Activated naive CD4-positive, alpha-beta T cell treated with anti-CD3 and anti-CD28 coated beads, Interleukin-2, amount 10 ng/mL, durations not matched to agents 7 days and 5 days (primary cell): ENCODE results near the gene ACKR2.
A peak's percentile ranks its signal among the peaks of the same experiment; 100 is the strongest.

Experiments
- CTCF ChIA-PET: fragments of 350-600 bp; sonication (Branson Sonifier 250); formaldehyde crosslinking; loops from one replicate; lab custom pipeline; 2021; ENCODE audit warnings: antibody characterized with exemption; lab: Charles Lee
- DNase-seq: peaks from one replicate; pipeline ENCODE4 v3.0.0-alpha.2; 2020
- H3K27ac Mint-ChIP-seq: one replicate; pipeline ENCODE4 v1.8.0; 2021; ENCODE audit warnings: mild to moderate bottlenecking, moderate library complexity, mixed read lengths
- H3K27me3 Mint-ChIP-seq: one replicate; pipeline ENCODE4 v1.8.0; 2021; ENCODE audit warnings: mild to moderate bottlenecking, mixed read lengths
- H3K36me3 Mint-ChIP-seq: one replicate; pipeline ENCODE4 v1.8.0; 2021; ENCODE audit warnings: mixed read lengths
- H3K4me1 Mint-ChIP-seq: one replicate; pipeline ENCODE4 v1.8.0; 2021; ENCODE audit warnings: mixed read lengths
- H3K4me3 Mint-ChIP-seq: one replicate; pipeline ENCODE4 v1.8.0; 2021; ENCODE audit warnings: mild to moderate bottlenecking, moderate library complexity, mixed read lengths
- H3K9me3 Mint-ChIP-seq: one replicate; pipeline ENCODE4 v1.8.0; 2021; ENCODE audit warnings: mixed read lengths

ACKR2 gene

DNA sequence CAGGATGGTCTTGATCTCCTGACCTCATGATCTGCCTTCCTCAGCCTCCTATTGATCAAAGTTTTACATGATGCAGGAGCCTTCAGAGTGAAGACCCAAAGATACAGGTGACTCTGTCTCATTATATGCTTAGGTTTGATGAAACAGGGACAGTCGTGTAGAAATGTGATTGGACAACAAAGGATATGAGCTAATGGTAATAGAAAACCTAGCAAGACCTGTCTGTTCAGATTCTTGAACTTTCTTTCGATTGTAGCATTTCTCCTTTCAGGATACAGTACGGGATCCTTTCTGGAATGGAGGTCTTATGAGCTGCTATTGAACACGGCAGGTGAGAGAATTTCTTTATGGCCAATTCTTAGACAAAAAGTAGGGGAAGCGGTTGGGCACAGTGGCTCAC, at the start of gene ACKR2:
ACKR2 (plus strand) TSS at position 244 of the 400 bp plus-strand sequence. CDS start 55,058 bp downstream, outside the sequence.
- DNase-seq = no peak
- Mint-ChIP-seq H3K36me3 (no peaks in the 10 kb centered on the region), H3K27ac (no peak within 1 kb of the TSS), H3K9me3 (no peaks in the 10 kb centered on the region), H3K4me3 (no peak within 1 kb of the TSS), H3K4me1 (peaks cover 9% of the 10 kb centered on the region), H3K27me3 (peaks cover 50% of the 10 kb centered on the region)
- CTCF ChIA-PET = interaction anchor here (1.0 to 1.1 kb wide), 2 partner anchors 30 to 52 kb away, joined by 3 to 4 read pairs; no protein-coding TSS in a partner anchor

DNA sequence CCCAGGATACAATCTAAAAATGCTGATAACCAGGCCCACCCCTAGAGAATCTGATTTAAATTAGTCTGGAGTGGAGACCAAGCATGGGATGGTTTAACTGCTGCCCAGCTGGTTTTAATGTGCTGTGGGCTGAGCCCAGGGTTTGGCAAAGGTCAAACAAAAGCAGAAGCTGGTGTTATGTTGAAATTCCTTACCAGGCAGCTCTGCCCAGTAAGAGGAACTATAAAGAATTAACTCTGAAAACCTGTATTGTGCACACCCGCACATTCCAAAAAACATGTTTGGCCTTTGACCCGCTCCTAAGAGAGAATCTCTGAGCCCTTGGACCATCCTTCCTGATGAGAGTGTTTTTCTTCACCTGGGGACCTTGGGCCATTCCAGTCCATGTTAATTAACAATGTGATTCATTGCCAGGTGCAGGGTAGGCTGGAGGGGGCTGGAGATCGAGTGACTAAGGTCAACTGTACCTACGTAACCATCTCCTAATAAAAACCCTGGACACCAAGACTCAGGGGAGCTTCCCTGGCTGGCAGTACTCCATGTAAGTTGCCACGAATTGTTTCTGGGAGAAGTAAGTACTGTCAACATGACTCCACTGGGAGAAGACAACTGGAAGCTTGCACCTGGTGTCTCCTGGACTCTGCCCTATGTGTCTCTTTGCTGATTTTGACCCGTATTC, 47.1 kb upstream of the ACKR2 start:
- Mint-ChIP-seq H3K4me1 (no peaks in the 10 kb centered on the region), H3K36me3 (no peaks in the 10 kb centered on the region), H3K27ac (no peak overlapping the region), H3K4me3 (no peak overlapping the region), H3K27me3 (peaks cover 24% of the 10 kb centered on the region), H3K9me3 (no peaks in the 10 kb centered on the region)
- no peak for DNase-seq
- CTCF ChIA-PET = no interaction called here

DNA sequence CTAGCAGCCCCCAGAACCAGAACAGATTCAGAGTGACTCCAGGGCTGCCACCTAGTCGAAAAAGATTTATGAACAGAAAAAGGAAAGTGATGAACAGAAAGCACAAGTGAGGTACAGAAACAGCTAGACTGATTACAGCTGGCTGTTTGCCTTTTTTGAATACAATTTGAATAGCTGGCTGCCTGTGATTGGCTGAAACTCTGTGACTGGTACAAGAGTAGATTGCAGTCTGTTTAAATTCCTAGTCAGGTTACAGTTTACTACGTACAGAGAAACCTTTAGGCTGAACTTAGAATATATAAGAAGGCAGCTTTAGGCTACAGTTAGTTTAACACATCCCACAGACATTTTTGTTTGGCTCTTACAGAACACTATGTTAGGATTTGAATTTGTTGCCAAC, 46.2 kb upstream of the ACKR2 start:
- no peak overlapping the region for H3K27ac Mint-ChIP-seq
- no peak for DNase-seq
- peaks cover 24% of the 10 kb centered on the region for H3K27me3 Mint-ChIP-seq
- no peaks in the 10 kb centered on the region for H3K9me3 Mint-ChIP-seq
- H3K4me1 Mint-ChIP-seq = no peaks in the 10 kb centered on the region
- H3K36me3 Mint-ChIP-seq = no peaks in the 10 kb centered on the region
- CTCF ChIA-PET = no interaction called here
- no peak overlapping the region for H3K4me3 Mint-ChIP-seq

DNA sequence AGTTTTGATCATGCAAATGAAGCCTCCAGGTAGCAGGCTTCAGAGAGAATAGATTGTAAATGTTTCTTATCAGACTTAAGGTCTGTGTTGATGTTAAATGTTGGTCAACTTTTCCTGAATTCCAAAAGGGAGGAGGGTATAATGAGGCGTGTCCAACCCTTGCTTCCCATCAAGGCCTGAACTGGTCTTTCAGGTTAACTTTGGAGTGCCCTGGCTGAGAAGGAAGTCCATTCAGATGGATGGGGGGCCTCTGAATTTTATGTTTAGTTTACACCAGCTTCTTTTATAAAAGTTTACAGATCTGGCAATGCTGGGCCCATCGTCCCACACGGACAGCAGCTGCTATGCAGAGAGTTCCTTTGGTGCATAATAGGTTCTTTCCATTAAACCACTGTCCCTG, 45.1 kb upstream of the ACKR2 start:
- Mint-ChIP-seq H3K36me3 (no peaks in the 10 kb centered on the region), H3K27ac (no peak overlapping the region), H3K9me3 (no peaks in the 10 kb centered on the region), H3K4me3 (no peak overlapping the region), H3K4me1 (no peaks in the 10 kb centered on the region), H3K27me3 (peaks cover 16% of the 10 kb centered on the region)
- CTCF ChIA-PET = no interaction called here
- DNase-seq = no peak

GRCh38 chr3:42764561-42765295, 44.5 kb upstream of the ACKR2 start:
- Mint-ChIP-seq H3K4me1 (no peaks in the 10 kb centered on the region), H3K27me3 (peaks cover 13% of the 10 kb centered on the region), H3K4me3 (no peak overlapping the region), H3K27ac (no peak overlapping the region), H3K9me3 (no peaks in the 10 kb centered on the region), H3K36me3 (no peaks in the 10 kb centered on the region)
- CTCF ChIA-PET = interaction anchor here (1.5 kb wide), 1 partner anchor 17 kb away, joined by 5 read pairs; no protein-coding TSS in a partner anchor
- no peak for DNase-seq

DNA sequence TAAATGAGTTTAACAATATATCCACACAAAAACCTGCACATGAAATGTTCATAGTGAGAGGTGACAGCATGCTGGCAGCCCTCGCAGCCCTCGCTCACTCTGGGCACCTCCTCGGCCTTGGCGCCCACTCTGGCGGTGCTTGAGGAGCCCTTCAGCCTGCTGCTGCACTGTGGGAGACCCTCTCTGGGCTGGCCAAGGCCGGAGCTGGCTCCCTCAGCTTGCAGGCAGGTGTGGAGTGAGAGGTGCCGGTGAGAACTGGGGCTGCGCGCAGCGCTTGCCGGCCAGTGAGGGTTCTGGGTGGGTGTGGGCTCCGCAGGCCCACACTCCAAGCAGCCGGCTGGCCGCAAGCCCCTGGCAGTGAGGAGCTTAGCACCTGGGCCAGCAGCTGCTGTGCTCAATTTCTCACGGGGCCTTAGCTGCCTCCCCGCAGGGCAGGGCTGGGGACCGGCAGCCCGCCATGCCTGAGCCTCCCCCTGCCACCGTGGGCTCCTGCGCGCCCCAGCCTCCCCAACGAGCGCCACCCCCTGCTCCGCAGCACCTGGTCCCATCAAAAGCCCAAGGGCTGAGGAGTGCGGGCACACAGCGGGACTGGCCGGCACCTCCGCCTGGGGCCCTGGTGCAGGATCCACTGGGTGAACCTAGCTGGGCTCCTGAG, 39.6 kb upstream of the ACKR2 start:
- no peak for DNase-seq
- H3K4me3 Mint-ChIP-seq = no peak overlapping the region
- CTCF ChIA-PET = interaction anchor here (1.3 kb wide), 1 partner anchor 11 kb away, joined by 6 read pairs; no protein-coding TSS in a partner anchor
- peaks cover 24% of the 10 kb centered on the region for H3K27me3 Mint-ChIP-seq
- no peaks in the 10 kb centered on the region for H3K36me3 Mint-ChIP-seq
- H3K9me3 Mint-ChIP-seq = peaks cover 2% of the 10 kb centered on the region
- H3K4me1 Mint-ChIP-seq = peaks cover 19% of the 10 kb centered on the region
- no peak overlapping the region for H3K27ac Mint-ChIP-seq

DNA sequence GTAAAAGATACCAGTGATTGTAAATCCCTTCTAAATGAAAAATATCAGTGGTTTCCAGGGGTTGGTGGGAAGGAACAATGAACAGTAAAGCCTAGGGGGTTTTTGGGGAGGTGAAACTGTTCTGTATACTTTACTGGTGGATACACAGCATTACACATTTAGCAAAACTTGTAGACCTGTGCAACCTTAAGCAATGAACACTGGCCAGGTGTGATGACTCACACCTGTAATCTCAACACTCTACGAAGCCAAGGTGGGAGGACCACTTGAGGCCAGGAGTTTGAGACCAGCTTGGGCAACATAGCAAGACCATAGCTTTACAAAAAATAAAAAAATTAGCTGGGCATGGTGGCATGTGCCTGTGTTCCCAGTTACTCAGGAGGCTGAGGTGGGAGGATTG, 38.0 kb upstream of the ACKR2 start:
- CTCF ChIA-PET = interaction anchor here (1.0 to 1.7 kb wide), 2 partner anchors 16 to 21 kb away, joined by 3 to 4 read pairs; no protein-coding TSS in a partner anchor
- H3K4me3 Mint-ChIP-seq = no peak overlapping the region
- no peaks in the 10 kb centered on the region for H3K36me3 Mint-ChIP-seq
- peaks cover 19% of the 10 kb centered on the region for H3K4me1 Mint-ChIP-seq
- H3K27me3 Mint-ChIP-seq = peaks cover 15% of the 10 kb centered on the region
- peaks cover 2% of the 10 kb centered on the region for H3K9me3 Mint-ChIP-seq
- no peak overlapping the region for H3K27ac Mint-ChIP-seq
- DNase-seq = no peak

DNA sequence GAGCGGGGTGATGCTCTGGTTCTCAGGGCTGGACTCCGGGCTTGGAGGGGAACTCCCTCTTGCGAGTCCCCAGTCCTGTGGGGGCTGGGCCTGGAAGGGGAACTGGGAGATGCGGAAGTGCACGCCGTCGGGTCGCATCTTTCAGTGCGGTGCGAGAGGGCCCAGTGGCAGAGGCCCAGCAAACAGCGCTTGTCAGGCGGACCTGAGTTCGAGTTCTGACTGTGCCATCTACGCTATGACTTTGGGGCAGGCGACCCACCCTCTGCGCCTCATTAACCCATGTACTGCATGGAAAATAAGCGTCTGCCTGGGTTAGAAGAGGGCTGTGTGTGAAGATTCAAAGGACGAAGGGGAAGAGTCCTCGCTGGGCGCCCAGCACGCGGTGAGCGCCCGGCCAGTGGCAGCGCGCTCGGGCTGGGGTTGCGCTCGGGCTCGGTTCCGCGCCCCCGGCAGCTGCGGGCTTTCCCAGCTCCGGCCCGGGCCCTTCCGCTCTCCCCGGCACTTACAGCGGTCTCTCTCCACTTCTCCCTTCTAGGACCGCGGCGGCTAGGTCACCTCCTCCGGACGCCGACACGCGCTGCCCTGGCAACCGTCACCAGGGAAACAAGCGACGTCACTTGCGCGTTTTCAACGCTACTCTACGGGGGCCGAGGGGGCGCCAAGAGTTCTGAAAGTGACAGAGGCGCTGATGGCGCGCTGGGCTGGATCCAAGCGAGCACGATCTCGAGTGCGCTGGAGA, 36.4 kb upstream of the ACKR2 start, which contains the start of gene CCDC13:
CCDC13 (minus strand) TSS at position 584 of the 739 bp plus-strand sequence. CDS start 14,908 bp downstream, outside the sequence.
- Mint-ChIP-seq H3K4me1 (peaks cover 19% of the 10 kb centered on the region), H3K4me3 (peak within 1 kb of the TSS; percentile 83), H3K9me3 (peaks cover 2% of the 10 kb centered on the region), H3K27ac (peak within 1 kb of the TSS; percentile 83), H3K36me3 (no peaks in the 10 kb centered on the region), H3K27me3 (peaks cover 13% of the 10 kb centered on the region)
- DNase-seq = peak; percentile 95
- CTCF ChIA-PET = no interaction called here

DNA sequence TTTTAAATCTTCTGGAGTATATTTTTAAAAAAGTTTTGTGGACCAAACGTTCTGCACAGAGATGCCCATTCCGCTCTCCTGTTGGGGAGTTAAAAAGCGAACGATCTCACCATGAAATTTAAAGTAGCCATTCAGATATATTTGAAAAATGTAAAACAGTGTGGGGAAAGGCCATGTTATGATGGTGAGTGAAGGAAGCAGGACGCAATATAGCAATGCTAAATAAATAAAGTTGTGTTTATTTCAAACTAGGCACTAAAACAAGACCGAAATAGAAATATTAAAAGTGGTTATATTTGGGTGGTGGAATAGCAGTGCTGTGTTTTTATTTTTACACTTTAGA, 35.9 kb upstream of the ACKR2 start:
- Mint-ChIP-seq H3K27me3 (peaks cover 13% of the 10 kb centered on the region), H3K36me3 (no peaks in the 10 kb centered on the region), H3K27ac (peak overlapping the region; percentile 83), H3K9me3 (peaks cover 2% of the 10 kb centered on the region), H3K4me3 (peak overlapping the region; percentile 83), H3K4me1 (peaks cover 19% of the 10 kb centered on the region)
- CTCF ChIA-PET = no interaction called here
- DNase-seq = no peak

GRCh38 chr3:42778644-42779043, 30.6 kb upstream of the ACKR2 start:
- no peaks in the 10 kb centered on the region for H3K9me3 Mint-ChIP-seq
- H3K4me1 Mint-ChIP-seq = peaks cover 7% of the 10 kb centered on the region
- no peak overlapping the region for H3K27ac Mint-ChIP-seq
- no peak for DNase-seq
- no peaks in the 10 kb centered on the region for H3K27me3 Mint-ChIP-seq
- CTCF ChIA-PET = interaction anchor here (1.2 to 3.0 kb wide), 5 partner anchors 9 to 103 kb away, joined by 3 to 18 read pairs (median 6); no protein-coding TSS in a partner anchor
- no peak overlapping the region for H3K4me3 Mint-ChIP-seq
- H3K36me3 Mint-ChIP-seq = peaks cover 5% of the 10 kb centered on the region

GRCh38 chr3:42780398-42780797, 28.8 kb upstream of the ACKR2 start:
- Mint-ChIP-seq H3K36me3 (peaks cover 5% of the 10 kb centered on the region), H3K27me3 (no peaks in the 10 kb centered on the region), H3K27ac (no peak overlapping the region), H3K4me3 (no peak overlapping the region), H3K4me1 (peaks cover 2% of the 10 kb centered on the region), H3K9me3 (no peaks in the 10 kb centered on the region)
- CTCF ChIA-PET = interaction anchor here (0.8 to 3.0 kb wide), 11 partner anchors 10 to 102 kb away, joined by 3 to 18 read pairs (median 3); no protein-coding TSS in a partner anchor
- no peak for DNase-seq

DNA sequence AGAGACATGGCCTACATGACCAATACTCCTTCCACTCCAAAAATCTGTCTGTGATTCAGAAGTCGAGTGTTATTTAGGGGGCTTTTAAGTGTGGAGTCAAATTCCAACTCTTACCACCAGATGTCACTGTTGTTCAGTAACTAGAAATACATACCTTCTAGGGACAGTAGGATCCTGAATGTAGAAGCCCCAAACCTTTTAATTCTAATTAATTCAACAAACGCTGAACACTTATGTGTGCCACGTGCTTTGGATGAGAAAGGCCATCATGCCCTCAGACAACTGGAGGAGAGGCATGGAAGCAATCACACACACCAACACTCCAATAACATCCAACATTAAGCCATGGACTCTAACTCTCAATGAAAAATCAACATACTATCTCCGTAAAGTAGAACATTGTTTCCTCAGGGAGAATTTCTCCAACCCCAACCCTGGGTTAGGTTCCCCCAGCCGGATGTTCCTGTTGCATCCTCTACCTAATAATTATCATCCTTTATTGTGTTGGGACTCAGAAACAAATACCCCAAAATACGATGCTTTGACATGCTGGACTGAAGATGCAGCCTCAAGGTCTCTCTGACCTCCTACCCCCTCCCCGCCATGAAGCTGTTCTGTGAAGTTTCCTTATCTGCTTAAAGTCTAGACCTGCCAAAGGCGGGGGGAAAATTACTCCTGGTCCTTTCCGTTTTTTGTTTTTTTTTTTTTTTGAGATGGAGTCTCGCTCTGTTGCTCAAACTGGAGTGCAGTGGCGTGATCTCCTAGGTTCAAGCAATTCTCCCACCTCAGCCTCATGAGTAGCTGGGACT, 28.1 kb upstream of the ACKR2 start:
- Mint-ChIP-seq H3K4me3 (no peak overlapping the region), H3K4me1 (peaks cover 2% of the 10 kb centered on the region), H3K27ac (no peak overlapping the region), H3K36me3 (peaks cover 7% of the 10 kb centered on the region), H3K27me3 (no peaks in the 10 kb centered on the region), H3K9me3 (no peaks in the 10 kb centered on the region)
- CTCF ChIA-PET = interaction anchor here (1.2 to 3.0 kb wide), 5 partner anchors 11 to 101 kb away, joined by 3 to 18 read pairs (median 6); no protein-coding TSS in a partner anchor
- no peak for DNase-seq

GRCh38 chr3:42786212-42786611, 23.0 kb upstream of the ACKR2 start:
- Mint-ChIP-seq H3K27me3 (no peaks in the 10 kb centered on the region), H3K27ac (no peak overlapping the region), H3K4me1 (peaks cover 5% of the 10 kb centered on the region), H3K9me3 (no peaks in the 10 kb centered on the region), H3K36me3 (peaks cover 20% of the 10 kb centered on the region), H3K4me3 (no peak overlapping the region)
- DNase-seq = no peak
- CTCF ChIA-PET = interaction anchor here (1.0 kb wide), 1 partner anchor 45 kb away, joined by 3 read pairs; no protein-coding TSS in a partner anchor
